HG03571 (cell line): ENCODE measurements around the gene LARGE1.
"Not testable (repeated sequence)": the region's sequence is repeated elsewhere in the genome, so short reads cannot be mapped to it uniquely, and the experiment has no call there.

Experiments used
- ATAC-seq: cut with Tn5 transposase; IDR thresholded peaks from one replicate; pipeline ENCODE4 v1.9.1; 2021; ENCODE audit not compliant: unreplicated experiment

Gene LARGE1

GRCh38 chr22:33504941-33505625 lies 415.2 kb downstream of the LARGE1 start:
- ATAC-seq: no peak

GRCh38 chr22:33496112-33496511 lies 424.2 kb downstream of the LARGE1 start:
- no peak for ATAC-seq

- no peak for ATAC-seq
Measured at GRCh38 chr22:33493476-33494205, 426.6 kb downstream of the LARGE1 start.

GRCh38 chr22:33492210-33492651 lies 428.0 kb downstream of the LARGE1 start:
- no peak for ATAC-seq

GRCh38 chr22:33487041-33487716 lies 433.1 kb downstream of the LARGE1 start:
- no peak for ATAC-seq

GRCh38 chr22:33481550-33481949 lies 438.7 kb downstream of the LARGE1 start:
- no peak for ATAC-seq

DNA sequence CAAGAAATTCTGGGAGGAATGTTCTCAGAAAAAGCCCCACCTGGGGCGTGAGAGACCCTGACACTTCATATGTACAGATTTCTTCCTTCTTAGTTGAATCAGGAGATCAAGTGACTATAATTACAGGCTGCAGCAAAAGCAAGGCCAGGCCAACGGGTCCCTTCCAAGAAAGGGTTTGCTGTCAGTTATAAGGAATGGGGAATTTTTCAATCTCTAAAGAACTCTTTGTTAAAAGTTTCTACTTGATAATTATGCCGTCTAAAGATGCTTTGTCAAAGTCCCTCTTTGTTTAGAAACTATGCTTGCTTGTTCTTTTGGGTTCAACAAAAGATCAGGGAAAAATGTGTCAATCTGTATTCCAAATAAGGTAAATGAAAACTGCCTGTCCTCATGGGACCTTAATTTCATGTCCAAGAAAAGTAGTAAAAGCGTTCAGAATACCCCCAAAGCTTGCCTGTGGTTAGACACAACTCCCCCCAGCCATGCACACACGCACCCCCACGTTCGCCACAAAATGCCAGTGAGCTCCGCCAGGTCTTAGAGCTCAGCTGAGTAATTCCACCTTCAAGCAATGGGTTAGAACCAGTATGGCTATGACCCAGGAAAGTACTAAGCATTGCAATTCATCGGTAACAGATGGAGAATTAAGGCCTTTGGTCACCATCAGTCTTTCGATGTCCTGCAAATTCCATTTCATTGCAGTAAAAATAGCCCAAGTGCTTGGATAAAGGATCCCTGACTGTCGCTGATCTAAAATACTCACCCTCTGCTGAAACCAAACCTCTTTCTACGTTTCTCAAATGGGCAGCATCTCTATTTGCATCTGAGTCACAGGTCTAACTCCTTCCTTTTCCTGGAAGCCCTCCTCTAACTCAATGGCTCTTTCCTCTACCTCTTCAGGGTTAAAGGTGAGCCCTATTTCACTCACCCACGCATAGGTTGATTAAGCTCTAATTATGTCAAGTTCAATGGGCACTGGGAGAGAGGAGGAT lies 442.9 kb downstream of the LARGE1 start:
- no peak for ATAC-seq

DNA sequence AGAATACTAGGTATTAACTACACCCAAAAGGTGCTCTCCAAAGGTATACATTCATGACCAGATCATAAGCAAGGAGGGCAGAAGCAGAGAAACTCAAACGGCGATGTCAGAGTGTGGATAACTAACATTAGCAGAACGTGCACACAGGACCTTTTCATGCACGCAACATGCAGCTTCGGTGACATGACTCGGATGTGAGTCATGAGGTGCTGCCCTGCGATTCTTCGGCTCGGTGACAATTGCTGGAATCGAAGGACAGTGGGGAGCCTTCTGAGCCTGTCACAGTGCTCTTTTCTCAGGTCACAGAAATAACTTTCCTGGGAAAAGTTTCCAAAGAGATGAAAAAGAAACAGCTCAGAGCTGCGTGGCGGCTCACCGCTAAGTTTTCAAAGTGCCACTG lies 443.6 kb downstream of the LARGE1 start:
- no peak for ATAC-seq

DNA sequence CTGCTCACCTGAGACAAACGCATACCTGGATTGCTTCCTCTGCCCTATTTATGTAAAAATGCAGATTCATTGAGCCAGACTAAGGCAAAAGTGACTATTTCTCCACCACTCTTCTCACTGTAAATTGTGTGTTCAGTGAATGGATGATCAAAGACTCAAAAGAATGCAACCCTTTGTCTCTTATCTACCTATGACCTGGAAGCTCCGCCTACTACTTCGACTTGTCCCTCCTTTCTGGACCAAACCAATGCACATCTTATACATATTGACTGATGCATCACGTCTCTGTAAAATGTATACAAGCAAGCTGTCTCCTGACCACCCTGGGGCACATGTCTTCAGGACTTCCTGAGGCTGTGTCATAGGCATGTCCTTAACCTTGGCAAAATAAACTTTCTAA lies 444.1 kb downstream of the LARGE1 start:
- ATAC-seq: no peak

DNA sequence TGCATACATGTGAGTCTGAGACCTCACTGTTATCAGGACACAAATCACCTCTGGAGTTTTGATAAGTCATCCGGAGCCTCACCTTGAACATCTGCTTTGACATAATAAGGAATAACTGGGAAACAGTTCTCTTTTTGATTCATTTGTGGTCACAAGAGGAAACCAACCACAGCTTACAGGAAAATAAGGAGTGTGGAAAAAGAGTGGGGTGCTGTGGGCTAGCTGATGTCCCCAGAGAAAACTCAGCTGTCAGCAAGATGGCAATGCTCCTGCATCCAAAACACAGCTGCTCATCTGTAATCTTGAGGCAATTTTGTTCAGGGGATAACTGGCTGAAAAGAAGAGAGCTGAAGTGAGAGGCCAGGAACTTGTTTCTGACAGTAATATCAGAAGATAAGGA lies 445.7 kb downstream of the LARGE1 start:
- no peak for ATAC-seq

DNA sequence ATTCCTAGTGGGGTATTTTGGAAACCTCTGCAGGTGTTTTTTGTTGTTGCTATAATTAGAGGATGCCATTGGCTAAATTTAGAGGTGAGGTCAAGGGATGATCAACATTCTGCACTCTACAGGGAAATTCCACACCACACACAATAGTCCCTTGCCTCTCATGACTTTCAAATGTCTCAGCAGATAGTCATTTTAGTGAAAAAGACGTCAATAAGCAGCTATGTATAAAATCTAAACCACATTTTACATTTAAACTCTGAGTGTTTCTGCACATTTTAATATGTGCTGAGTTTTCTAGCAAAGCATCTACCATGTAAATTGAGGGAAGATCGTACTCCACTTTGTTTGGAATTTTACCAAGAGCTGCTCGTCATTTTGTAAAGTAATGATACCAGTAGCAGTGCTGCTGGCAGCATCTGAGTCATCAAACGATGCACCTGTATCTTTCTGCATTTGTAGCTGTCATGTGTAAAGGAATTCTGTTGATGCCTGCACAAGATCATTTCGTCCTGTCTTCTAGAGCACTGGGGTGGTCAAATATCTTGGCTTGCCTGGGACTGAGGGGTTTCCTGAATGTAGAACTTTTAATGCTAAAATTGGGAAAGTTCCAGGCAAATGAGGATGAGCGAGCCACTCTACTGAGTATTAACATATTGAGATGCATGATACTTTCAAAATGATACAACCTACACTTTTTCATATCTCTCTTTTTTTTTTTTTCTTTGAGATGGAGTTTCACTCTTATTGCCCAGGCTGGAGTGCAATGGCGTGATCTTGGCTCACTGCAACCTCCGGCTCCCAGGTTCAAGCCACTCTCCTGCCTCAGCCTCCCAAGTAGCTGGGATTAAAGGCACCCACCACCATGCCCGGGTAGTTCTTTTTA lies 447.6 kb downstream of the LARGE1 start:
- ATAC-seq: peak; percentile 61

GRCh38 chr22:33470456-33470855 lies 449.8 kb downstream of the LARGE1 start:
- ATAC-seq: no peak

GRCh38 chr22:33467620-33468095 lies 452.6 kb downstream of the LARGE1 start:
- no peak for ATAC-seq

- no peak for ATAC-seq
Measured at GRCh38 chr22:33467080-33467479, 453.2 kb downstream of the LARGE1 start.

GRCh38 chr22:33465554-33465953 lies 454.7 kb downstream of the LARGE1 start:
- no peak for ATAC-seq

- no peak for ATAC-seq
Measured at GRCh38 chr22:33464698-33465097, 455.6 kb downstream of the LARGE1 start.

- no peak for ATAC-seq
Measured at GRCh38 chr22:33461698-33462434, 458.4 kb downstream of the LARGE1 start.

GRCh38 chr22:33461245-33461644 lies 459.0 kb downstream of the LARGE1 start:
- not testable (repeated sequence) for ATAC-seq

GRCh38 chr22:33459137-33459536 lies 461.1 kb downstream of the LARGE1 start:
- no peak for ATAC-seq
